ENCODE data around the gene SSC5D.

SSC5D gene

GRCh38 chr19:55539090-55539984 lies 51.1 kb downstream of the SSC5D start:
- DNase-seq = no peak

- DNase-seq = no peak
Observed at GRCh38 chr19:55540619-55541018, 52.4 kb downstream of the SSC5D start.

GRCh38 chr19:55541091-55541490 lies 52.9 kb downstream of the SSC5D start:
- DNase-seq = no peak

- DNase-seq = no peak
Observed at GRCh38 chr19:55542292-55542855, 54.1 kb downstream of the SSC5D start.

GRCh38 chr19:55543567-55543966 lies 55.3 kb downstream of the SSC5D start:
- DNase-seq = no peak

- no peak for DNase-seq
Observed at GRCh38 chr19:55544014-55544413, 55.8 kb downstream of the SSC5D start.

- DNase-seq = no peak
Observed at GRCh38 chr19:55544776-55545439, 56.7 kb downstream of the SSC5D start.

GRCh38 chr19:55545443-55545842 lies 57.2 kb downstream of the SSC5D start, which contains the start of gene SBK3:
TSS of gene SBK3 (minus strand) at chr19:55545543. CDS start at chr19:55545543, 0 bp downstream.
- DNase-seq = no peak

GRCh38 chr19:55546011-55546410 lies 57.8 kb downstream of the SSC5D start:
- no peak for DNase-seq

GRCh38 chr19:55546822-55547614 lies 58.8 kb downstream of the SSC5D start:
- DNase-seq = no peak

- DNase-seq = no peak
Observed at GRCh38 chr19:55549500-55550320, 61.5 kb downstream of the SSC5D start.

- DNase-seq = no peak
Observed at GRCh38 chr19:55550321-55550650, 62.0 kb downstream of the SSC5D start.

GRCh38 chr19:55552206-55552605 lies 64.0 kb downstream of the SSC5D start:
- no peak for DNase-seq

GRCh38 chr19:55552620-55553019 lies 64.4 kb downstream of the SSC5D start:
- DNase-seq = no peak

- DNase-seq = no peak
Observed at GRCh38 chr19:55553217-55554182, 65.3 kb downstream of the SSC5D start.

- no peak for DNase-seq
Observed at GRCh38 chr19:55554302-55554701, 66.1 kb downstream of the SSC5D start.

- no peak for DNase-seq
Observed at GRCh38 chr19:55554741-55555152, 66.5 kb downstream of the SSC5D start.

- DNase-seq = no peak
Observed at GRCh38 chr19:55559684-55560083, 71.4 kb downstream of the SSC5D start.

GRCh38 chr19:55563261-55563690 lies 75.0 kb downstream of the SSC5D start:
- no peak for DNase-seq

- no peak for DNase-seq
Observed at GRCh38 chr19:55566823-55567222, 78.6 kb downstream of the SSC5D start.

Data from activated T-cell treated with anti-CD3 and anti-CD28 coated beads, Interleukin-2, amount 50 U/mL, for 1 hour (primary cell).